Brain microvascular endothelial cell (primary cell): ENCODE results near the gene STK39.

Source experiments
- DNase-seq: peaks from one replicate; pipeline ENCODE4 v3.0.0-alpha.2; 2020
- H3K27ac ChIP-seq: fragments of 250-450 bp; sonication (Bioruptor Pico); 2 replicates; pipeline ENCODE4 v1.5.1; 2020; ENCODE audit warnings: mild to moderate bottlenecking, moderate library complexity
- H3K27me3 ChIP-seq: fragments of 250-450 bp; sonication (Bioruptor Pico); replicated peaks from 2 replicates; pipeline ENCODE4 v1.5.1; 2020; ENCODE audit warnings: mild to moderate bottlenecking
- H3K36me3 ChIP-seq: fragments of 250-450 bp; sonication (Bioruptor Pico); replicated peaks from 2 replicates; pipeline ENCODE4 v1.5.1; 2020; ENCODE audit warnings: mild to moderate bottlenecking
- H3K4me3 ChIP-seq: 2 replicates; pipeline ENCODE4 v1.5.1; 2011; ENCODE audit warnings: low read depth, mild to moderate bottlenecking, control low read depth, low read length, moderate library complexity
- CTCF ChIP-seq: IDR thresholded peaks from 2 replicates; pipeline ENCODE4 v1.5.1; 2011; ENCODE audit warnings: low read depth, mild to moderate bottlenecking, moderate library complexity, low read length, control low read depth, inconsistent platforms; ENCODE audit errors: missing control alignments
- in situ Hi-C: cut with HindIII; loops from 2 replicates; pipeline ENCODE4 v1.10.0; 2017; ENCODE audit warnings: low sequenced_read_pairs, low pct_ligation_motif_present

STK39 gene

GRCh38 chr2:168208652-168209051, 38.7 kb downstream of the STK39 start:
- no peak overlapping the region for H3K4me3 ChIP-seq
- TF ChIP-seq CTCF, result no peak
- DNase-seq, result peak; percentile 79
- peak overlapping the region; percentile 43 for H3K27ac ChIP-seq
- in situ Hi-C loops, result no loop called here
- no peaks in the 10 kb centered on the region for H3K36me3 ChIP-seq
- H3K27me3 ChIP-seq, result no peaks in the 10 kb centered on the region

GRCh38 chr2:168207851-168208250, 39.5 kb downstream of the STK39 start:
- H3K27ac ChIP-seq, result peak overlapping the region; percentile 43
- in situ Hi-C loops, result no loop called here
- H3K36me3 ChIP-seq, result no peaks in the 10 kb centered on the region
- DNase-seq, result no peak
- no peaks in the 10 kb centered on the region for H3K27me3 ChIP-seq
- H3K4me3 ChIP-seq, result no peak overlapping the region
- TF ChIP-seq CTCF, result no peak

GRCh38 chr2:168203762-168204693, 43.4 kb downstream of the STK39 start:
- no peak overlapping the region for H3K27ac ChIP-seq
- H3K36me3 ChIP-seq, result no peaks in the 10 kb centered on the region
- DNase-seq, result no peak
- H3K27me3 ChIP-seq, result no peaks in the 10 kb centered on the region
- H3K4me3 ChIP-seq, result no peak overlapping the region
- in situ Hi-C loops, result no loop called here
- TF ChIP-seq CTCF, result no peak

- DNase-seq, result no peak
- Histone ChIP-seq H3K27ac (no peak overlapping the region), H3K36me3 (no peaks in the 10 kb centered on the region), H3K27me3 (no peaks in the 10 kb centered on the region), H3K4me3 (no peak overlapping the region)
- in situ Hi-C loops, result no loop called here
- TF ChIP-seq CTCF, result no peak
Observed at GRCh38 chr2:168201584-168202116, 45.7 kb downstream of the STK39 start.

GRCh38 chr2:168200930-168201583, 46.3 kb downstream of the STK39 start:
- no peak overlapping the region for H3K4me3 ChIP-seq
- in situ Hi-C loops, result no loop called here
- H3K27me3 ChIP-seq, result no peaks in the 10 kb centered on the region
- no peak overlapping the region for H3K27ac ChIP-seq
- no peak for DNase-seq
- H3K36me3 ChIP-seq, result no peaks in the 10 kb centered on the region
- TF ChIP-seq CTCF, result no peak
